Measurements from ENCODE around the gene TDRKH.

The TDRKH gene

DNA sequence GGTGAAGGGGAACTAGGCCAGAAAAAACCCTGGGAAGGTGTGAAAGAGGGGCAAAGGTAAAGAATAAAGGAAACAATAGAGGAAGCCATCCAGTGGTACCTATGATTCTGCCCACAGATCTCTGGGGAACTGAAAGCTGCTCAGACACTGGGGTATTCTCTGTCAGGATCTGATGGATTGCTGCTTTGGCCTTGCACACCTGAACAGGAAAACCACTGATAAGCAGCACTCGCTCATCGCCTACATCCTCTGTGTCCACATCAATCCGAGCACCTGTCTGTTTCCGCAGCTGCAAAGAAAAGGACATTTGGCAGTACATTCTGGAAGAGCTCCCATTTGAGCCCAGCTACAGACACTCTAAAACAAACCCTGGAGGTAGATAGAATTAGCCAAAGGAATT, 10.4 kb downstream of the TDRKH start:
- TF ChIP-seq TAF1 (IDR thresholded peaks at IDR 0.05; ENCODE audit: borderline replicate concordance, insufficient read depth, low read length) (no peak), POLR2AphosphoS5 (IDR thresholded peaks at IDR 0.05; ENCODE audit: low read depth, low read length) (no peak), SIN3A (IDR thresholded peaks at IDR 0.05; ENCODE audit: borderline replicate concordance, insufficient read depth, low read length) (no peak), FOXP2 (optimal IDR thresholded peaks at IDR 0.05; ENCODE audit: borderline replicate concordance, extremely low read depth, extremely low read length, insufficient read depth) (no peak)
- TF ChIP-seq, protein P1, sequence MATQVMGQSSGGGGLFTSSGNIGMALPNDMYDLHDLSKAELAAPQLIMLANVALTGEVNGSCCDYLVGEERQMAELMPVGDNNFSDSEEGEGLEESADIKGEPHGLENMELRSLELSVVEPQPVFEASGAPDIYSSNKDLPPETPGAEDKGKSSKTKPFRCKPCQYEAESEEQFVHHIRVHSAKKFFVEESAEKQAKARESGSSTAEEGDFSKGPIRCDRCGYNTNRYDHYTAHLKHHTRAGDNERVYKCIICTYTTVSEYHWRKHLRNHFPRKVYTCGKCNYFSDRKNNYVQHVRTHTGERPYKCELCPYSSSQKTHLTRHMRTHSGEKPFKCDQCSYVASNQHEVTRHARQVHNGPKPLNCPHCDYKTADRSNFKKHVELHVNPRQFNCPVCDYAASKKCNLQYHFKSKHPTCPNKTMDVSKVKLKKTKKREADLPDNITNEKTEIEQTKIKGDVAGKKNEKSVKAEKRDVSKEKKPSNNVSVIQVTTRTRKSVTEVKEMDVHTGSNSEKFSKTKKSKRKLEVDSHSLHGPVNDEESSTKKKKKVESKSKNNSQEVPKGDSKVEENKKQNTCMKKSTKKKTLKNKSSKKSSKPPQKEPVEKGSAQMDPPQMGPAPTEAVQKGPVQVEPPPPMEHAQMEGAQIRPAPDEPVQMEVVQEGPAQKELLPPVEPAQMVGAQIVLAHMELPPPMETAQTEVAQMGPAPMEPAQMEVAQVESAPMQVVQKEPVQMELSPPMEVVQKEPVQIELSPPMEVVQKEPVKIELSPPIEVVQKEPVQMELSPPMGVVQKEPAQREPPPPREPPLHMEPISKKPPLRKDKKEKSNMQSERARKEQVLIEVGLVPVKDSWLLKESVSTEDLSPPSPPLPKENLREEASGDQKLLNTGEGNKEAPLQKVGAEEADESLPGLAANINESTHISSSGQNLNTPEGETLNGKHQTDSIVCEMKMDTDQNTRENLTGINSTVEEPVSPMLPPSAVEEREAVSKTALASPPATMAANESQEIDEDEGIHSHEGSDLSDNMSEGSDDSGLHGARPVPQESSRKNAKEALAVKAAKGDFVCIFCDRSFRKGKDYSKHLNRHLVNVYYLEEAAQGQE (IDR thresholded peaks at IDR 0.05; ENCODE audit: insufficient read depth in 1 of 2, low read depth in 2 of 2, low read length in 2 of 2), result no peak

DNA sequence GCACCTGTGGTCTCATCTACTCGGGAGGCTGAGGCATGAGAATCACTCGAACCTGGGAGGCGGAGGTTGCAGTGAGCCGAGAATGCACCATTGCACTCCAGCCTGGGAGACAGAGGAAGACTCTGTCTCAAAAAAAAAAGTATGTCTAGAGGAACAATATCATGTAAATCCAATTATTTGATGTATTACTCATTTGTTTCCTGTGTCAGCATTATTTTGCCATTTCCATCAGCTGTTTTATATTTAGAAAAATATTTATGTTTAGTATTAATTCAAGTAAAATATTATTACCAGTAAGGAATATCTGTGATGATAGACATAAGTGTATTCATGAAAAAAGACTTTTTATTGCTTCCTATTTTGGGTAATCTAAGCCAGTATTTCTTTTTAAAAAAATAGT, 13.0 kb downstream of the TDRKH start:
- TF ChIP-seq, protein P1 (IDR thresholded peaks at IDR 0.05; ENCODE audit: insufficient read depth in 1 of 2, low read depth in 2 of 2, low read length in 2 of 2), result no peak
- no peak for TF ChIP-seq POLR2AphosphoS5 (IDR thresholded peaks at IDR 0.05; ENCODE audit: low read depth, low read length)
- TF ChIP-seq TAF1 (IDR thresholded peaks at IDR 0.05; ENCODE audit: borderline replicate concordance, insufficient read depth, low read length), result no peak
- no peak for TF ChIP-seq FOXP2 (optimal IDR thresholded peaks at IDR 0.05; ENCODE audit: borderline replicate concordance, extremely low read depth, extremely low read length, insufficient read depth)
- TF ChIP-seq SIN3A (IDR thresholded peaks at IDR 0.05; ENCODE audit: borderline replicate concordance, insufficient read depth, low read length), result no peak

DNA sequence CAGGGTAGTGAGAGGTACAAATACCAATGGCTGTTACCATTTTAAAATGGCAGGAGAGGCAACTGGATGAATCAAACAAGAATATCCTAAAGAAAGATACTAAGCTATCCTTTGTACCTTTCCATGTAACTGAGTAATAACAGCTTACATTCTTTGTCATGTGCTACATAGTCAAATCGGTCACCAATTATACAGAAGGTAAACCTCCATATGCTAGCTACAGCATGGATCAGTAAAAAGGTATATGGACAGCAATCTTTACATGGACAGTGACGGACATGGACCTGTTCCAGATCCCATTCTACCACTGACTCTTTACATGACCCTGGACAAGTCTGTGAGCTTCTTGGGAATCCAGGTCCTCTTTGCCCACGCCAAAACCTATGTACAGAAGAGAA, 13.6 kb downstream of the TDRKH start:
- TF ChIP-seq SIN3A (IDR thresholded peaks at IDR 0.05; ENCODE audit: borderline replicate concordance, insufficient read depth, low read length) (no peak), TAF1 (IDR thresholded peaks at IDR 0.05; ENCODE audit: borderline replicate concordance, insufficient read depth, low read length) (no peak), POLR2AphosphoS5 (IDR thresholded peaks at IDR 0.05; ENCODE audit: low read depth, low read length) (no peak), FOXP2 (optimal IDR thresholded peaks at IDR 0.05; ENCODE audit: borderline replicate concordance, extremely low read depth, extremely low read length, insufficient read depth) (no peak)
- TF ChIP-seq, protein P1 (IDR thresholded peaks at IDR 0.05; ENCODE audit: insufficient read depth in 1 of 2, low read depth in 2 of 2, low read length in 2 of 2), result no peak

DNA sequence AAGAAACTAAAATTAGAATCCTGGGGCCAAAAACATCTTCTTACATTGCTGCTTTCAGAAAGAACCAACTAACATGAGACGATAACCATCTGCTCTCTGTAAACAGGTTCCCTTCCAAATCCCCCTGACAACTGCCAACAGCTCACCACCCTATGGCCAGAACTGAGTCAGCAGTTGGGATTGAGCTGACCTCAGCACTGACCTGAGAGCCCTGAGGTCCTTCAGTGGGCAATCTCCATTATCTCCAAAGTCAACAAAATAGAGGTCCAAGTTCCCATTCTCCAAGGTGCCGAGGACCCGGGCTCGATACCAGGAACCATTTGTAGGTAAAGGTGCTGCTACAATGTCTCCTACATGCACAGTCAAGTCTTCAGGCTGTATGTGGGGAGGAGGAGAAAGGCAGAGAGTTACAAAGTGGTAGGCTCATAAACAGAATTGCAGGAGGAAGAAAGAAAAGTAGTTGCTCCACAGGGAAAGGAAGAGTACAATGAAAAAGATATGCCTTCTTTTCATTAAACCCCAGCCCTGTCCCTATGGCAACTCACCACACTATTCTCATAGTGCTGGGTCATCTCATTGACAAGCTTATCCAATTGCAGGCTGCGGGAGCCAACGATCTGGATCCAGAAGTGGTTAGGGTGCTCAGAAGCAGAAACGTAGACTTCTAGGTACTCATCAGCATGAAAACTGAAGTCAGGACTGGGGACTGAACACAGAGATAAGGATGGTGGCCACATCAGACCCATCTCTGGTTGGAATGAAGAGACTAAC, 14.2 kb downstream of the TDRKH start:
- TF ChIP-seq SIN3A (IDR thresholded peaks at IDR 0.05; ENCODE audit: borderline replicate concordance, insufficient read depth, low read length), result no peak
- TF ChIP-seq, protein P1 (IDR thresholded peaks at IDR 0.05; ENCODE audit: insufficient read depth in 1 of 2, low read depth in 2 of 2, low read length in 2 of 2), result no peak
- no peak for TF ChIP-seq FOXP2 (optimal IDR thresholded peaks at IDR 0.05; ENCODE audit: borderline replicate concordance, extremely low read depth, extremely low read length, insufficient read depth)
- TF ChIP-seq TAF1 (IDR thresholded peaks at IDR 0.05; ENCODE audit: borderline replicate concordance, insufficient read depth, low read length), result no peak
- no peak for TF ChIP-seq POLR2AphosphoS5 (IDR thresholded peaks at IDR 0.05; ENCODE audit: low read depth, low read length)

Measured in PFSK-1 (cell line).